Sigmoid colon (tissue), 7 donors: ENCODE measurements around the gene PSMB10. TPM values are rescaled to one million over a fixed set of nuclear protein-coding genes. Genes with fewer than 3 reads are reported as not detected.

Source experiments
- DNase-seq: peaks from one replicate; pipeline ENCODE4 v3.0.0-alpha.2; 2019
- H3K27ac ChIP-seq, 4 donors: fragments of 200-600 bp; sonication (generic); one replicate each; pipeline ENCODE4 v1.5.1; 2016 to 2019; ENCODE audit warnings: mild to moderate bottlenecking in 1 of 4
- H3K27me3 ChIP-seq, 3 donors: fragments of 200-600 bp; sonication (generic); one replicate each; pipeline ENCODE4 v1.5.1; 2019; ENCODE audit warnings: mild to moderate bottlenecking in 1 of 3
- H3K36me3 ChIP-seq, 4 donors: fragments of 200-600 bp; sonication (generic); one replicate each; pipeline ENCODE4 v1.5.1; 2016 to 2019
- H3K4me1 ChIP-seq, 4 donors: fragments of 200-600 bp; sonication (generic); one replicate each; pipeline ENCODE4 v1.5.1; 2017 to 2019
- H3K4me3 ChIP-seq, 4 donors: fragments of 200-600 bp; sonication (generic); one replicate each; pipeline ENCODE4 v1.5.1; 2017 to 2019; ENCODE audit warnings: mild to moderate bottlenecking in 2 of 4, moderate library complexity in 1 of 4
- H3K9me3 ChIP-seq, 4 donors: fragments of 200-600 bp in 3 of 4; sonication (generic) in 3 of 4; one replicate each; pipeline versions ENCODE4 v1.5.1 to v1.6.1; 2013 to 2019
- CTCF ChIP-seq, 4 experiments: fragments of 450-650 bp in 3 of 4; fragments of 200-600 bp in 1 of 4; IDR thresholded peaks; one replicate each; pipeline ENCODE4 v1.5.1; 2016 to 2019; ENCODE audit warnings: antibody characterized with exemption in 4 of 4, mild to moderate bottlenecking in 3 of 4, moderate library complexity in 2 of 4
- EP300 ChIP-seq, 4 donors: sonication (generic); formaldehyde crosslinking; IDR thresholded peaks; one replicate each; pipeline ENCODE4 v1.6.1; 2017; ENCODE audit warnings: antibody characterized with exemption in 4 of 4
- POLR2A ChIP-seq, 2 donors: fragments of 450-650 bp; IDR thresholded peaks; one replicate each; pipeline ENCODE4 v1.6.1; 2016; ENCODE audit warnings: antibody characterized with exemption in 2 of 2, mild to moderate bottlenecking in 2 of 2, moderate library complexity in 2 of 2
- POLR2AphosphoS5 ChIP-seq, 4 donors: sonication (generic); formaldehyde crosslinking; IDR thresholded peaks; one replicate each; pipeline ENCODE4 v1.6.1; 2017; ENCODE audit warnings: antibody characterized with exemption in 4 of 4
- WGBS, 2 donors: extraction: QIAGEN DNeasy Blood & Tissue Kit; methylation state at CpG; one replicate each; pipeline ENCODE4 v1.1.7; 2013; 5-methylcytosine and 5-hydroxymethylcytosine counted together
- intact Hi-C: fragments of 100-400 bp; cut with DNase I; formaldehyde crosslinking; loops from one replicate; pipeline ENCODE4 v1.15.1; 2023
- polyA plus RNA-seq, 3 donors: library from polyadenylated mRNA; stranded (reverse); fragments of 200-250 nt; gene quantifications; one replicate each; pipeline ENCODE4 v1.2.3, GENCODE V29; 2013
- total RNA-seq, 4 donors: library from RNA; depleted of rRNA; stranded (reverse); fragments of >200 nt; gene quantifications; one replicate each; pipeline ENCODE4 v1.1.0, GENCODE V29; 2016
- donor health status: healthy with polysubstance abuse.
- donor health status: Bipolar disorder and iron deficiency.
- donor health status: healthy.

Gene PSMB10
- total and polyA plus RNA-seq, 7 donors: 37.1 to 200 (median 61.0) TPM

- no peak for DNase-seq
- H3K9me3 ChIP-seq: no peaks in the 10 kb centered on the region
- peak overlapping the region in 1 of 4 donors; percentile 34 for H3K27ac ChIP-seq
- intact Hi-C loops: no loop called here
- H3K4me3 ChIP-seq: no peak overlapping the region
- peaks cover 0 to 27% (median 23%) of the 10 kb centered on the region in 4 donors for H3K4me1 ChIP-seq
- peaks cover 31 to 98% (median 42%) of the 10 kb centered on the region in 4 donors for H3K36me3 ChIP-seq
- H3K27me3 ChIP-seq: no peaks in the 10 kb centered on the region
- 90% methylated on average over 10 of the region's 10 CpGs for WGBS, 2 donors
- no peak for TF ChIP-seq EP300 (IDR thresholded peaks at IDR 0.05)
- no peak for TF ChIP-seq POLR2A (IDR thresholded peaks at IDR 0.05)
- TF ChIP-seq CTCF (IDR thresholded peaks at IDR 0.05): no peak
- no peak for TF ChIP-seq POLR2AphosphoS5 (IDR thresholded peaks at IDR 0.05)
Measured at GRCh38 chr16:67954421-67955196, 18.0 kb upstream of the PSMB10 start.

- no peaks in the 10 kb centered on the region for H3K9me3 ChIP-seq
- H3K27me3 ChIP-seq: no peaks in the 10 kb centered on the region
- intact Hi-C loops: no loop called here
- H3K4me3 ChIP-seq: no peak overlapping the region
- H3K27ac ChIP-seq: peak overlapping the region in 1 of 4 donors; percentile 34
- H3K4me1 ChIP-seq: peaks cover 0 to 19% (median 15%) of the 10 kb centered on the region in 4 donors
- 87 to 91% methylated on average over 8 of the region's 8 CpGs for WGBS, 2 donors
- TF ChIP-seq POLR2AphosphoS5 (IDR thresholded peaks at IDR 0.05) (no peak), CTCF (IDR thresholded peaks at IDR 0.05) (no peak), POLR2A (IDR thresholded peaks at IDR 0.05) (no peak), EP300 (IDR thresholded peaks at IDR 0.05) (no peak)
- no peak for DNase-seq
- H3K36me3 ChIP-seq: peaks cover 36 to 98% (median 44%) of the 10 kb centered on the region in 4 donors
Measured at GRCh38 chr16:67953641-67954375, 17.2 kb upstream of the PSMB10 start.

GRCh38 chr16:67951485-67951884 lies 14.8 kb upstream of the PSMB10 start:
- Histone ChIP-seq H3K4me1 (peaks cover 0 to 18% (median 15%) of the 10 kb centered on the region in 4 donors), H3K27me3 (no peaks in the 10 kb centered on the region), H3K9me3 (no peaks in the 10 kb centered on the region), H3K4me3 (no peak overlapping the region), H3K27ac (peak overlapping the region; percentile 24 to 59 (median 51)), H3K36me3 (peaks cover 48 to 99% (median 57%) of the 10 kb centered on the region in 4 donors)
- 58 to 80% methylated on average over 12 of the region's 12 CpGs for WGBS, 2 donors
- intact Hi-C loops: no loop called here
- peak; percentile 84 for DNase-seq
- TF ChIP-seq CTCF (IDR thresholded peaks at IDR 0.05) (no peak), POLR2AphosphoS5 (IDR thresholded peaks at IDR 0.05) (peak in 2 of 4 donors; percentile 41 to 49)

- no peaks in the 10 kb centered on the region for H3K27me3 ChIP-seq
- H3K9me3 ChIP-seq: no peaks in the 10 kb centered on the region
- peaks cover 0 to 21% (median 19%) of the 10 kb centered on the region in 4 donors for H3K4me1 ChIP-seq
- DNase-seq: no peak
- intact Hi-C loops: no loop called here
- peak overlapping the region in 1 of 4 donors; percentile 59 for H3K27ac ChIP-seq
- TF ChIP-seq POLR2AphosphoS5 (IDR thresholded peaks at IDR 0.05) (no peak), POLR2A (IDR thresholded peaks at IDR 0.05) (no peak), EP300 (IDR thresholded peaks at IDR 0.05) (no peak), CTCF (IDR thresholded peaks at IDR 0.05) (no peak)
- WGBS, 2 donors: 80 to 94% methylated on average over 16 of the region's 16 CpGs
- no peak overlapping the region for H3K4me3 ChIP-seq
- peaks cover 58 to 99% (median 66%) of the 10 kb centered on the region in 4 donors for H3K36me3 ChIP-seq
Measured at GRCh38 chr16:67950335-67950843, 13.7 kb upstream of the PSMB10 start.
